D721Med (cell line): ENCODE data around the gene MEGF9.
"Not testable (repeated sequence)": the region's sequence is repeated elsewhere in the genome, so short reads cannot be mapped to it uniquely, and the experiment has no call there.

Source experiments
- DNase-seq: peaks from one replicate; pipeline ENCODE4 v3.0.0; 2011; ENCODE audit warnings: low spot score; ENCODE audit not compliant: insufficient read length
- FAIRE-seq: peaks from 2 replicates; lab custom pipeline; 2011; peaks lifted over from hg19 to GRCh38; lab: Jason Lieb, UNC
- TF ChIP-seq, protein P1 (sequence below): IDR thresholded peaks from 2 replicates; pipeline ENCODE4 v1.5.1; 2012; ENCODE audit warnings: mild to moderate bottlenecking, control low read depth; ENCODE audit not compliant: insufficient read depth; ENCODE audit errors: missing control alignments

Gene MEGF9

DNA sequence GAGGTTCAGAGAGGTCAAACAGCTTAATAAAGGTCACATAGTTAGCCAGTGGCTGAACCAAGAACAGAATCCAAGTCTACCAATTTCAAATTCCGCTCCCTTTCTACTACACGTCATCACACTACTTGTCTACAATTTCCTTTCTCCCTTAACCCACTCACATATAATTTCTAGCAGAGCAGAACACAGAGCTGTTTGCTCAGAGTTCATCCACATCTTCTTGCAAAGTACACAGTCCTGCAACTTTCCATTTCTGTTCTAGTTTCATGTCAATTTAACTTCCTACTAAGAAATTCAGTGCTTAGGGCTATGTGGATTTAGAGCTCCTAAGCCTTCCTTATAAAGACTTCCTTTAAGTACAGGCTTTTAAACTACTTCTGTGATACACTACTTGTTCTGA, 61.3 kb downstream of the MEGF9 start:
- DNase-seq, result no peak
- TF ChIP-seq, protein P1, sequence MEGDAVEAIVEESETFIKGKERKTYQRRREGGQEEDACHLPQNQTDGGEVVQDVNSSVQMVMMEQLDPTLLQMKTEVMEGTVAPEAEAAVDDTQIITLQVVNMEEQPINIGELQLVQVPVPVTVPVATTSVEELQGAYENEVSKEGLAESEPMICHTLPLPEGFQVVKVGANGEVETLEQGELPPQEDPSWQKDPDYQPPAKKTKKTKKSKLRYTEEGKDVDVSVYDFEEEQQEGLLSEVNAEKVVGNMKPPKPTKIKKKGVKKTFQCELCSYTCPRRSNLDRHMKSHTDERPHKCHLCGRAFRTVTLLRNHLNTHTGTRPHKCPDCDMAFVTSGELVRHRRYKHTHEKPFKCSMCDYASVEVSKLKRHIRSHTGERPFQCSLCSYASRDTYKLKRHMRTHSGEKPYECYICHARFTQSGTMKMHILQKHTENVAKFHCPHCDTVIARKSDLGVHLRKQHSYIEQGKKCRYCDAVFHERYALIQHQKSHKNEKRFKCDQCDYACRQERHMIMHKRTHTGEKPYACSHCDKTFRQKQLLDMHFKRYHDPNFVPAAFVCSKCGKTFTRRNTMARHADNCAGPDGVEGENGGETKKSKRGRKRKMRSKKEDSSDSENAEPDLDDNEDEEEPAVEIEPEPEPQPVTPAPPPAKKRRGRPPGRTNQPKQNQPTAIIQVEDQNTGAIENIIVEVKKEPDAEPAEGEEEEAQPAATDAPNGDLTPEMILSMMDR, result no peak
- no peak for FAIRE-seq

DNA sequence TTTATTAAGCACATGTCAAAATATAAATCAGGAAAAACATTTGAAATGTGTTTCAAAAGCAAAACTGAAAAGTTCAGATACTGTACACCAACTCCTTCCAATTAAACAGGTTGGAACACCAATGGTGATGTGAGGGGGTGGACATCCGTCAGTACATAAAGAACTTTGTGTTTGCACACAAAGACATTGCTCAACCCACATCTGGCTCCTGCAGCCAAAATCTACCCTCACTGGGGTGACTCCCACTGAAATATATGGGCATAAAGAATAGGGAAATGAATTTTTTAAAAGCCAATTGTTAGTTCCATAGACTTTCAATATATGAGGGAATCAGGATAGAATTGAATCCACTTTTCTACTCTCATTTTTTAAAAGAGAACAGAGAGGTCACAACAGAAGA, 63.9 kb downstream of the MEGF9 start:
- FAIRE-seq, result no peak
- TF ChIP-seq, protein P1, result no peak
- DNase-seq, result no peak

DNA sequence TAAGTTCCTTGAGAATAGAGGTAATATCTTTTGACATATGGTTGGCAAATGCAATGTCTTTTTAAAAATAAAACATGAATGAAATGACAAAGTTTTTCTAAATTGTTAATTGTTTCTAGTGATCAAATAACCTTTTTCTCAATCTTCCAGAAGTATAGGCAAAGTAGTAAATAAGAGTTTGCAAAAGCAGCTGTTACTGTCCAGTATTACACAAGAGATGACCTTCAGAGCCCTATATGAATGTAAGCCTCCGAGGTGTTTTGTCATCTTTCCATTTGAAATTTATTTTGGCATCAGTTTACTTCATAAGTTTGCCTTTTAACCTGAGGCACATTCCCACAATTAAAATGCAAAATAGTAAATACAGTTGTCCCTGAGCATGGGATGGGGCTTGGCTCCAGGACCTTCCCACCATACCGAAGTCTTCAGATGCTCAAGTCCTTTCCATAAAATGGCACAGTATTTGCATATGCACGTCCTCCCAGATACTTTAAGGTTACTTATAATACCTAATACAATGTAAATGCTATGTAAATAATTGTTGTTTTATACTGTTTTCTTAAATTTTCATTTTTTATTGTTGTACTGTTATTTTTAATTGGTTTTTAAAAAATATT, 65.6 kb downstream of the MEGF9 start:
- FAIRE-seq (no peak), DNase-seq (no peak)
- TF ChIP-seq, protein P1, result no peak

DNA sequence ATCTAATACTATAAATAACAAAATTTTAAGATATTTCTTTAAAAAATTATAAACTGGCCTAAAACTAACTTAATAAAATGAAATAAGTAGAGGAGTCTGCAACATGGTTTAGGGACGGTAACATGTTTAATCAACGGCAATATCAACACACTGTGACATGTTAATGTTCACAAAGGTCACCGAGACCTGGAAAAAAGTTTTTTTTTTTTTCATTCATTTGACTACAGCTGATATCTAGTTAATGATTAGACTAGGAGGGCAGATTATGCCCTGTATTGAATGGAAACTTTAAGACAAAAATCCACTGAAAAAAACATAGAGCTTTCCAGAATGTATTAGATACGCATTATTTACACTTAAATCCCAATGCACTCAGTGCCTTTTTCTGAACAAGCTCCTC, 67.3 kb downstream of the MEGF9 start:
- FAIRE-seq, result no peak
- TF ChIP-seq, protein P1, result no peak
- no peak for DNase-seq

DNA sequence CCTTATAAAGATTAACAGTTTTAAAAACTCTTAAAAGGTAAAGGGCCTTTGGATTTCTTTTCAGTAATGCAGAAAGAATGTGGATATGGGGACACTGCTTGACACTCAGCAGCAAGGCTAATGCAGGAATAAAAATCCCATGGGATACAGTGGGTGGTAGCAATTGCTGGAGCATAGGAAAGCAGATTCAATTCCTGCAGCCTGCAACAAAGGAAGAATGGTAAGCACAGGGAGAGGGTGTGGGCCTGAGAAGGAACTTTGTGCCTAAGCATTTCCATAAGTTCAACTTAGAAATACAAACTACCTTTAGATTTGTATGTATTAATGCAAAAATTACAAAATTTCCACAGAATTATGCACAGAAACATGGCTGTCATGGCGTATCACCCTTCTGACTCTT, 68.5 kb downstream of the MEGF9 start:
- FAIRE-seq, result no peak
- no peak for DNase-seq
- TF ChIP-seq, protein P1, result no peak

DNA sequence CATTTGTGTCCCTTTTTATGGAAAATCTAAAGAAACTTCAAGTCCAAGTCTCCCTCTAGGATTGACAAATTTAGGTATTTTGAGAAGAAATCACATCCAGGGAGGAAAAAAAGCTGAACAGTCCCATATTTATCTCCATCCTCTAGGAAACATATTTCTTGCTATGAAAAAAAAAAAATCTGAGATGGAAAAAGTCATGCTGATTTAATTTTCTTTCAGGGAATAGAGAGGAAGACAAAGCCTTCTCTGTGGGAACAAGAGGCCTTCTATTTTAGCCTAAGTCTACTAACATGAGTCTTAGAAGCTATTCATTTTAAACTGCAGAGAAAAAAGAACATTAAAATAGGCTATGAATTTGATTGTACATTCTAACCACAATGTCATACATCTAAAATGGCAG, 71.2 kb downstream of the MEGF9 start:
- no peak for FAIRE-seq
- TF ChIP-seq, protein P1, result no peak
- DNase-seq, result no peak

DNA sequence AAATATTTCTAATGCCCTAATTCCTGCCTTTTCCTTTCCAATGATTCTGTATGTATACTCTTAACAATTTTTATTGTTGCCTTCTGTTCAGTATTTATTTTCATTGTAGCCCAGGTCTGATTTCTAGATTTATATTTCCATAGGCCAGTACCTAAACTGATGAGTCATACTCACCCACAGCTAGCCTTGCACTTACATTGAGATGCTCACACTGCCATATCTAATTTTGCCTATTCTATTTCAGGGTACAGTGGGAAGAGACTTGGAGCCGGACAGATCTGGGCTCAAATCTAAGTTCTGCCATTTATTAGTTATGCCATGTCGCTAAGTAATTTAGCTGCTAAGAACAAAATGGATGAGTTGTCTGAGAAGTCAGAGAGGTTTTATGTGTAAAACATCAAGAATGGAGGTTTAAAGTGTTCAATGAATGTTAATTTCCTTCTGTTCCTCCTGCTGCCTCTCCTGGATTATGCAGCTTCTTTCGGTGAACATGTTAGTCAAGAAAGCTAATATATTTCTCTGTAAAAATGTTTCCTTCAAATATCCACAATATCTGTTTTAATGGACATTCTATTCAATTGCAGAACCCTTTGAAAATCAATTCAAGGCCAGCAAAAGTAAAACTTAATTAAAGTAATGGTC, 72.0 kb downstream of the MEGF9 start:
- DNase-seq (no peak), FAIRE-seq (no peak)
- TF ChIP-seq, protein P1, result no peak

DNA sequence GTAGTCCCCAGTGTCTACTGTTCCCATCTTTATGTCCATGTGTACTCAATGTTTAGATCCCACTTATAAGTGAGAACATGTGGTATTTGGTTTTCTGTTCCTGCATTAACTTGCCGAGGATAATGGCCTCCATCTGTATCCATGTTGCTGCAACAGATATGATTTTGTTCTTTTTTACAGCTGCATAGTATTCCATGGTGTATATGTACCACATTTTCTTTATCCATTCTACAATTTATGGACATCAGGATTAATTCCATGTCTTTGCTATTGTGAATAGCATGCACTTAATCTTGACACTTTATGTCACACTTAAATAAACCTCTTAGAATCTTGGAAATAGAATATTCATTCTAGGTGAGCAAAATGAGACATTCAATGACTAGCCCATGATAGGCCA, 73.4 kb downstream of the MEGF9 start:
- FAIRE-seq, DNase-seq: not testable (repeated sequence)
